CD4-positive, alpha-beta T cell treated with Interleukin-10 for 1 hour (primary cell): Measurements from ENCODE around the gene COL1A2.
A peak's percentile ranks its signal among the peaks of the same experiment; 100 is the strongest.

ENCODE experiments used
- DNase-seq: peaks from one replicate; pipeline ENCODE4 v3.0.0-alpha.2; 2020

COL1A2 gene

DNA sequence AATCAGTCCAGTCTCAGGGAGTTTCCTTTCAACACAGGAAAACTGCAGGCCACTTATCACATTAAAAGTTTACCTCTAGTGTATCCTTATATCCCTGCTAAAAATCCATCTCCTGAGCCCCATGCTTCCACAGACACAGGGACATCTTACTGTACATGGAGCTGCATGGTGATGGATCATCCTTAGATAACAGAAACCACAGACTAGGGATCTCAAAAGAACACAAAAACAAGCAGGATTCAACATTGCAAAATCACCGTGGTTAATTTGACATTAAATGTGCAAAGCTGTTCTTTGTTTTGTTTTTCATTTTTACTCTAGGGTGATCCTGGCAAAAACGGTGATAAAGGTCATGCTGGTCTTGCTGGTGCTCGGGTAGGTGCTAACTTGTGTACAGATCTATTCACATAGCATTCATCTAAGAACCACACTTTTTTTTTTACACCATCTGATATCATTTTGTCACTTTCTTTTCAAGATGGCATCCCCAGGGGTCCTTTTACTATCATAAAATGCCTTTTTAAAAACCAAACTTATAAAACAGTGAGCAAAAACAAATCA, 18.1 kb downstream of the COL1A2 start:
- DNase-seq = no peak

DNA sequence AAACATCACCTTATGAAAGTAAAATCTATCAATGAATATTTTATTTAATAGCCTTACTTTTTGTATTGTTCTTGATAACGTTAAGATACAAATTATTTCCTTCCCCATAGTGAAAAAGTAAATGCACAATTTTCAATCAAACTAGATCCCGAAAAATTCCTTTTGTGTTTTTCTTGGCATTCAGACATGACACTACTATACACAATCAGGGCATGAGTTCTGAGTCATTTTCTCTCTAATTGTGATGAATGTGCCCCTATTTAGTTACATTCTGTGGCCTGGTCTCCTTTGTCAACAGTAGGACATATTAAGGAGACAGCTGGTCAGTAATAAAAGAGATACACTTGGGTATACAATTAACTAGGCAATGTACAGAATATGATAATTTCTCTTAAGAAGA, 19.8 kb downstream of the COL1A2 start:
- DNase-seq = no peak

GRCh38 chr7:94414980-94415379, 20.3 kb downstream of the COL1A2 start:
- DNase-seq = no peak

GRCh38 chr7:94417306-94417705, 22.6 kb downstream of the COL1A2 start:
- no peak for DNase-seq

DNA sequence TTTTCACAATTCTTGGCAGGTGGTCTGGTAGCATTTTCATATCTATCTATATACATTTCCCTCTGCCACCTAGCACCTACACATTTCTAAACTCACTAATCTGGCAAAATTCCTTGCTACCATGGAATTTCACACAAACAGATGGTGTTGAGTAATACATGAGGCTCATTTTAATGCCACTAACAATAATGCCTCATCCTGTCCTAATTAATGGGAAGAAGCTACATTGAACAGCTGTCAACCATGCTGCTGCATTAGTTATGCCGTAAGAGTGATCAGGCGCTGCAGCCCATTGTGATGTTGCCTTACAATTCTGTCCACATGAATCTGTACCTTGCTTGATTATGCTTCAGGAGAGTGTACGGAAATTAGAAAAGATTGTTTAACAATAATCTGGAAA, 23.2 kb downstream of the COL1A2 start:
- no peak for DNase-seq

- no peak for DNase-seq
Observed at GRCh38 chr7:94418851-94419250, 24.2 kb downstream of the COL1A2 start.

DNA sequence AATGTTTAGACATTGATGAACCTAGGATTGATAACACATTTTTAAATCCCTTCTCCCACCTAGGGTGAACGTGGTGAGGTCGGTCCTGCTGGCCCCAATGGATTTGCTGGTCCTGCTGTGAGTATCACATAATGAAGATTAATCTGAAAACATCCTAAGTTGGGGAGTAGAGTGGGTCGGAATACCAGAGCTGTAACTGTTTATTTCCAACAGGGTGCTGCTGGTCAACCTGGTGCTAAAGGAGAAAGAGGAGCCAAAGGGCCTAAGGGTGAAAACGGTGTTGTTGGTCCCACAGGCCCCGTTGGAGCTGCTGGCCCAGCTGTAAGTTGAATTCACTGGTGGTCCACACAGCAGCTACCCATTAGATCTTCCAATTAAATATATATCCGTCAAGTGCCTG, 25.6 kb downstream of the COL1A2 start:
- no peak for DNase-seq

GRCh38 chr7:94421681-94422080, 27.0 kb downstream of the COL1A2 start:
- no peak for DNase-seq

DNA sequence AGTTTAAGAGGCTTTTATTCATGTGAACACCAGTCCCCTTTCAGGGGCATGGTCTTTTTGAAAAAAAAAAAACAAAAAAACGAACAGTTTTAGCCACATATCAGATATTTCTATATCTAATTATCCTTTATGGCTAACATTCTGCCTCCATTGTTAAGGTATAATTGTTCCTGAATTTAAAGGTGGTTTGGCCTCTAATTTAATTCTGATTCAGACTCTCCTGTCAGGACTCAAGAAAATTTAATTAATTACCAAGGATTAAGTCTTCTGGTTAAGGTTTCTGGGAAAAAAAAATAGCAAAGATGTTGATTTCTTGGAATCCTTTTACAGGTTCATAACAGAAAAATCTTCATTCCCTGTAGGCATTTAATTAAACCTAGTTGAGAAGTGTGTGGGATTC, 27.4 kb downstream of the COL1A2 start:
- no peak for DNase-seq

DNA sequence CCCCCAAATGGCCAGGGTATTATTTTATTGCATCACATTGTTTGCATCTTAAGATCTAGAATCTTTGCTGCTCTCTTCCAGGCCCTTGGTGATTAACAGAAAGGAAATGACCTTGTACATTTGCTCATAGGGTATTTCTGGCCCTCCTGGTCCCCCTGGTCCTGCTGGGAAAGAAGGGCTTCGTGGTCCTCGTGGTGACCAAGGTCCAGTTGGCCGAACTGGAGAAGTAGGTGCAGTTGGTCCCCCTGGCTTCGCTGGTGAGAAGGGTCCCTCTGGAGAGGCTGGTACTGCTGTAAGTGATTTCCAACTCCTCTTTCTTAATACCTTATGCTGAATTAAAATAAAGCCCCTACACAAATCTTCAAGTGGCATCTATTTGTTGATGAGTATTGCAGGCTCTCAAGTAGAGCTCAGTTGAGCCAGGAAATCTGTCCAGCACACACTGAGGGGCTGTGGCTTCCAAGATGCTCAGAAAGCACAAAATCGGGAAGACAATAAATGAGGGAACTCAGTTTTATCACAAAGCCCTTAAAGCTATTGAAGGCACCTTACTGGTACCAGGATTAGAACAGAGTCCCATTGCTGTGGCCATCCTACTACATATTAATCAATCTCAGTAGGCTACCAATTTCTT, 28.2 kb downstream of the COL1A2 start:
- no peak for DNase-seq

- DNase-seq = no peak
Observed at GRCh38 chr7:94423863-94424735, 29.4 kb downstream of the COL1A2 start.

DNA sequence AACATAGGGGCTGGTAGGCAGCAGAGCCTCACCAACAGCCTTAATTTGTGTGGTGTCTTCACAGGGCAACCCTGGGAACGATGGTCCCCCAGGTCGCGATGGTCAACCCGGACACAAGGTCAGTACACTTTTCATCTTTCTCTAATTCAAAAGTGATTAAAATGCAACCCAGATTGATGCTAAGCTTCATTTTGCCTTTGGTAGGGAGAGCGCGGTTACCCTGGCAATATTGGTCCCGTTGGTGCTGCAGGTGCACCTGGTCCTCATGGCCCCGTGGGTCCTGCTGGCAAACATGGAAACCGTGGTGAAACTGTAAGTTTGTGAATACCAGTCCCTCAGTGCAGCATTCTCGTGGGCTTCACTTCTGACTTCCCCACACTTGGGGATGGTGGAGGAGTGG, 30.9 kb downstream of the COL1A2 start:
- DNase-seq = no peak

DNA sequence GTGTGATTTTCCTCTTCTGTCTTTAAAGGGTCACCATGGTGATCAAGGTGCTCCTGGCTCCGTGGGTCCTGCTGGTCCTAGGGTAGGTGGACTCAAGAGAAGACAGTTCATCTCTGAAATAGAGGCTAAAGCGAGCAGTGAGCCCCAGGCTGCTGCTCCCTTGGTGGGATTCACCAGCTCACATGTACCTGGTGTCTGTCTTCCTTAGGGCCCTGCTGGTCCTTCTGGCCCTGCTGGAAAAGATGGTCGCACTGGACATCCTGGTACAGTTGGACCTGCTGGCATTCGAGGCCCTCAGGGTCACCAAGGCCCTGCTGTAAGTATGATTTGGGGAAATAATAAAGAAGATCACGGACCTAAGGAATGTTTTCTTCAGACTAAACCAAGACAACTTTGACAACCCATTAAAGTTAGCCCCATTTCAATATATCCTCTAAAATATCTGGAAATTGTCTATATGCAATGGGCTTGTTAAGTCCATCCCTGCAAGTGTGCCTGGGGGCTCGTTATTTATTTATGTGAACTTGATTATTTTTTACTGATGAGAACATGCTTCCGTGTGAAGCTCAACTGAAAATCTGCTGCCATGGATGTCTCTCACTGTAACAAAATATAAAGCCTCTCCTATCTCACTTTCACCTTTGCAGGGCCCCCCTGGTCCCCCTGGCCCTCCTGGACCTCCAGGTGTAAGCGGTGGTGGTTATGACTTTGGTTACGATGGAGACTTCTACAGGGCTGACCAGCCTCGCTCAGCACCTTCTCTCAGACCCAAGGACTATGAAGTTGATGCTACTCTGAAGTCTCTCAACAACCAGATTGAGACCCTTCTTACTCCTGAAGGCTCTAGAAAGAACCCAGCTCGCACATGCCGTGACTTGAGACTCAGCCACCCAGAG, 32.5 kb downstream of the COL1A2 start:
- no peak for DNase-seq

DNA sequence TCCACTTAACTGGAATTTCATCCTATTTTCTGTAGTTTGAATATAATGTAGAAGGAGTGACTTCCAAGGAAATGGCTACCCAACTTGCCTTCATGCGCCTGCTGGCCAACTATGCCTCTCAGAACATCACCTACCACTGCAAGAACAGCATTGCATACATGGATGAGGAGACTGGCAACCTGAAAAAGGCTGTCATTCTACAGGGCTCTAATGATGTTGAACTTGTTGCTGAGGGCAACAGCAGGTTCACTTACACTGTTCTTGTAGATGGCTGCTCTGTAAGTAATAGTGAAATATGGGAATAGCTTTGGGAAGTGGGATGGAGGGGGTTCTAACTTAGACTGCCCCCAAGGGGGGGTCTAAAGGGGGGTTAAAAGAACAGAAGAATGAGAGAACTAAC, 34.5 kb downstream of the COL1A2 start:
- no peak for DNase-seq

GRCh38 chr7:94431176-94431575, 36.5 kb downstream of the COL1A2 start:
- DNase-seq = no peak

- no peak for DNase-seq
Observed at GRCh38 chr7:94431619-94432280, 37.1 kb downstream of the COL1A2 start.

- DNase-seq = no peak
Observed at GRCh38 chr7:94432281-94432670, 37.6 kb downstream of the COL1A2 start.

- no peak for DNase-seq
Observed at GRCh38 chr7:94432817-94433216, 38.1 kb downstream of the COL1A2 start.

DNA sequence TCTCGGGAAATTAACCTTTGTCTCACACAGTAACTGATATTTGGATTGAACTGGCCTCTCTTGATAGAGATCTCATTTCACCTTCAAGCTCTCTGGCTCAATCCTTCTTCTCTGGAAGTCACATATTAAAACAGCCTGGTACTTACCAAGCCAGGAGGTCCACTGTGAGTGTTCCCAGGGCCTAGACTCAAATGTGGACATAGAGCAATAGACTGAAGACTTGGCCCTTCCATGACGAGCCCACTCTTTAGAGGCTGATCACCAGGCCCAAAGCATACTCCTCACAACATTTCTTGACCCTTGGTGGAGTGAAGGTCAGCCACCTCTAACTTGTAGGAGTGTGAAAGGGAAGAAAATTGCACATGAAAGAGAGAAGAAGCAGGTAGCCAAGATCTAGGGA, 38.5 kb downstream of the COL1A2 start:
- DNase-seq = no peak

DNA sequence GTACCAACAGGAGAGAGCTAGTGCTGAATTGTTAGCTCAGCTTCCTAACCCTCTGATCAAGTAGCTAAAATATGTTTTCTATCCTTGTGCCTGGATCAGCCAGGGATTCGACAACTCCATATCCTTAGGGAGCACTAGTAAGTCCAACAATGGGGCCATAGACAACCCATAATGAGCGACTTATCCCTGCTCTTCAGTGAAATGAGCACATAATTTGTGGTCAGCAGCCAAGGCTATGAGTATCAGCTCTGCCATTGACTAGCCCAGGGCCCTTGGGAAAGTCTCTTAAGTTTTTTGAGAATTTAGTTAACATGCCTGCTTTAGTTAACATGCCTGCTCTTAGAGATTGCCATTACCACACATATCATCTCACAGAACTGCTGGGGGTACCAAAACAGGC, 39.3 kb downstream of the COL1A2 start:
- DNase-seq = no peak

- peak; percentile 60 for DNase-seq
Observed at GRCh38 chr7:94436018-94436604, 41.4 kb downstream of the COL1A2 start.

GRCh38 chr7:94436700-94437099, 42.0 kb downstream of the COL1A2 start:
- DNase-seq = no peak
